CD4-positive, alpha-beta T cell (primary cell): ENCODE measurements around the gene FKTN. TPM values are rescaled to one million over a fixed set of nuclear protein-coding genes. Genes with fewer than 3 reads are reported as not detected.
"Not testable (repeated sequence)": the region's sequence is repeated elsewhere in the genome, so short reads cannot be mapped to it uniquely, and the experiment has no call there.

Experiments used
- ATAC-seq: fragments of 200-7000 bp; cut with Tn5 transposase; one replicate; pipeline ENCODE4 v1.10.0; 2022; ENCODE audit warnings: mild to moderate bottlenecking; ENCODE audit not compliant: poor library complexity
- CTCF ChIA-PET: fragments of 350-600 bp; sonication (Branson Sonifier 250); formaldehyde crosslinking; loops from one replicate; lab custom pipeline; 2021; ENCODE audit warnings: antibody characterized with exemption, inconsistent platforms; lab: Charles Lee
- POLR2A ChIA-PET: fragments of 350-600 bp; sonication (Branson Sonifier 250); formaldehyde crosslinking; loops from one replicate; lab custom pipeline; 2021; ENCODE audit warnings: antibody characterized with exemption, inconsistent platforms; lab: Charles Lee
- DNase-seq, 14 experiments: peaks; one replicate each; pipeline ENCODE4 v3.0.0-alpha.2; 2013 to 2020; ENCODE audit warnings: mixed read lengths in 2 of 14
- H3K27ac ChIP-seq, 2 donors: one replicate each; pipeline versions ENCODE4 v1.5.1 to v1.7.0; 2013; ENCODE audit warnings: low read length in 2 of 2, low read depth in 1 of 2, mild to moderate bottlenecking in 1 of 2
- H3K27me3 ChIP-seq, 2 experiments: 1 replicate in 1 of 2; 2 replicates in 1 of 2; pipeline versions ENCODE4 v1.6.1 to v1.7.0; 2013; ENCODE audit warnings: low read length in 2 of 2, control low read depth in 1 of 2, mild to moderate bottlenecking in 1 of 2, moderate library complexity in 1 of 2; ENCODE audit not compliant: insufficient read depth in 2 of 2, control insufficient read depth in 1 of 2
- H3K36me3 ChIP-seq: one replicate; pipeline ENCODE4 v1.6.1; 2013; ENCODE audit warnings: low read length, control low read depth; ENCODE audit not compliant: insufficient read depth
- H3K4me1 ChIP-seq: one replicate; pipeline ENCODE4 v1.6.1; 2013; ENCODE audit warnings: low read length, control low read depth; ENCODE audit not compliant: insufficient read depth
- H3K4me3 ChIP-seq: one replicate; pipeline ENCODE4 v1.5.1; 2013; ENCODE audit warnings: mild to moderate bottlenecking, low read length, moderate library complexity
- H3K9me3 ChIP-seq, 2 experiments: 1 replicate in 1 of 2; 2 replicates in 1 of 2; pipeline versions ENCODE4 v1.6.1 to v1.7.0; 2013; ENCODE audit warnings: low read length in 2 of 2, mild to moderate bottlenecking in 2 of 2, control low read depth in 1 of 2, moderate library complexity in 1 of 2; ENCODE audit not compliant: control insufficient read depth in 1 of 2, insufficient read depth in 1 of 2
- H3K27ac Mint-ChIP-seq: one replicate; pipeline ENCODE4 v1.8.0; 2020; ENCODE audit warnings: mixed read lengths
- H3K27me3 Mint-ChIP-seq: one replicate; pipeline ENCODE4 v1.8.0; 2021; ENCODE audit warnings: mixed read lengths
- H3K36me3 Mint-ChIP-seq: one replicate; pipeline ENCODE4 v1.8.0; 2021; ENCODE audit warnings: low read depth, mixed read lengths
- H3K4me1 Mint-ChIP-seq: one replicate; pipeline ENCODE4 v1.8.0; 2021; ENCODE audit warnings: low read depth, mixed read lengths
- H3K4me3 Mint-ChIP-seq: one replicate; pipeline ENCODE4 v1.8.0; 2020; ENCODE audit warnings: mild to moderate bottlenecking, mixed read lengths
- H3K9me3 Mint-ChIP-seq: one replicate; pipeline ENCODE4 v1.8.0; 2020; ENCODE audit warnings: mixed read lengths
- CTCF ChIP-seq: fragments of 200-600 bp; IDR thresholded peaks from one replicate; pipeline ENCODE4 v1.8.0; 2022; ENCODE audit warnings: antibody characterized with exemption, mild to moderate bottlenecking
- intact Hi-C, 2 experiments: fragments of 100-400 bp; cut with DNase I in 1 of 2; cut with micrococcal nuclease in 1 of 2; formaldehyde crosslinking; loops; one replicate each; pipeline versions ENCODE4 v1.15.1 to v1.9.0; 2023 to 2025; cut with DNase I, micrococcal nuclease
- total RNA-seq, 174 experiments: library from RNA in 2 of 174; stranded (reverse) in 2 of 174; gene quantifications; one replicate each; pipeline ENCODE4 v1.2.3 and lab custom pipeline; 2021 to 2026

The FKTN gene
- total RNA-seq, 2 experiments from 2014 or later, result 5.7 to 5.8 TPM

- H3K36me3 Mint-ChIP-seq, result no peaks in the 10 kb centered on the region
- ChIA-PET CTCF (no interaction called here), POLR2A (no interaction called here)
- Histone ChIP-seq H3K4me3 (no peak overlapping the region), H3K27ac (no peak overlapping the region), H3K9me3 (no peaks in the 10 kb centered on the region), H3K36me3 (no peaks in the 10 kb centered on the region), H3K4me1 (no peaks in the 10 kb centered on the region), H3K27me3 (no peaks in the 10 kb centered on the region)
- H3K9me3 Mint-ChIP-seq, result no peaks in the 10 kb centered on the region
- H3K27ac Mint-ChIP-seq, result no peak overlapping the region
- no peaks in the 10 kb centered on the region for H3K4me1 Mint-ChIP-seq
- no peaks in the 10 kb centered on the region for H3K27me3 Mint-ChIP-seq
- no peak for DNase-seq
- ATAC-seq, result no peak
- TF ChIP-seq CTCF, result no peak
- H3K4me3 Mint-ChIP-seq, result no peak overlapping the region
- intact Hi-C loops, result no loop called here
Measured at GRCh38 chr9:105541838-105542237, 16.1 kb upstream of the FKTN start.

- H3K27me3 ChIP-seq, result no peaks in the 10 kb centered on the region
- peaks cover 9% of the 10 kb centered on the region for H3K4me1 ChIP-seq
- ChIA-PET POLR2A (no interaction called here), CTCF (no interaction called here)
- H3K27ac Mint-ChIP-seq, result no peak overlapping the region
- no peak overlapping the region for H3K4me3 Mint-ChIP-seq
- H3K4me3 ChIP-seq, result no peak overlapping the region
- DNase-seq, result no peak
- no peaks in the 10 kb centered on the region for H3K27me3 Mint-ChIP-seq
- no peaks in the 10 kb centered on the region for H3K36me3 ChIP-seq
- no peak overlapping the region for H3K27ac ChIP-seq
- no peaks in the 10 kb centered on the region for H3K9me3 Mint-ChIP-seq
- intact Hi-C loops, result loop anchor here (10.0 kb wide), 2 partner anchors 61 to 1459 kb away; partner anchors contain the start of gene SMC2 (in 2 of the 2)
- H3K4me1 Mint-ChIP-seq, result peaks cover 17% of the 10 kb centered on the region
- no peaks in the 10 kb centered on the region for H3K9me3 ChIP-seq
- no peak for ATAC-seq
- no peak for TF ChIP-seq CTCF
- peaks cover 15% of the 10 kb centered on the region for H3K36me3 Mint-ChIP-seq
Measured at GRCh38 chr9:105554042-105554441, 3.9 kb upstream of the FKTN start.

GRCh38 chr9:105572455-105572854 is 14.5 kb downstream of the FKTN start:
- no peak overlapping the region for H3K27ac ChIP-seq
- Mint-ChIP-seq H3K4me1 (no peaks in the 10 kb centered on the region), H3K27me3 (no peaks in the 10 kb centered on the region), H3K27ac (no peak overlapping the region), H3K36me3 (peaks cover 55% of the 10 kb centered on the region), H3K9me3 (peaks cover 6% of the 10 kb centered on the region), H3K4me3 (no peak overlapping the region)
- no peak overlapping the region for H3K4me3 ChIP-seq
- TF ChIP-seq CTCF, result no peak
- no peaks in the 10 kb centered on the region for H3K27me3 ChIP-seq
- H3K36me3 ChIP-seq, result peaks cover 9% of the 10 kb centered on the region
- ATAC-seq (no peak), DNase-seq (no peak)
- intact Hi-C loops, result no loop called here
- H3K9me3 ChIP-seq, result peaks cover 0 to 5% of the 10 kb centered on the region in 2 experiments
- H3K4me1 ChIP-seq, result no peaks in the 10 kb centered on the region
- ChIA-PET POLR2A (no interaction called here), CTCF (no interaction called here)

GRCh38 chr9:105579952-105580351 is 22.0 kb downstream of the FKTN start:
- intact Hi-C loops, CTCF ChIA-PET, H3K9me3 Mint-ChIP-seq, DNase-seq, H3K27ac Mint-ChIP-seq, H3K4me1 Mint-ChIP-seq, H3K4me3 Mint-ChIP-seq, H3K4me3 ChIP-seq, H3K27me3 ChIP-seq, ATAC-seq, H3K27ac ChIP-seq, H3K27me3 Mint-ChIP-seq, H3K36me3 ChIP-seq, H3K4me1 ChIP-seq, H3K9me3 ChIP-seq, POLR2A ChIA-PET: not testable (repeated sequence)
- H3K36me3 Mint-ChIP-seq, result peaks cover 44% of the 10 kb centered on the region

GRCh38 chr9:105581550-105581949 is 23.6 kb downstream of the FKTN start:
- DNase-seq, H3K9me3 ChIP-seq, ATAC-seq, H3K4me3 ChIP-seq, H3K4me3 Mint-ChIP-seq, H3K4me1 Mint-ChIP-seq, H3K27ac Mint-ChIP-seq, H3K36me3 ChIP-seq, H3K27me3 Mint-ChIP-seq, POLR2A ChIA-PET, H3K27me3 ChIP-seq, H3K27ac ChIP-seq, H3K4me1 ChIP-seq, CTCF ChIA-PET, intact Hi-C loops, H3K9me3 Mint-ChIP-seq: not testable (repeated sequence)
- H3K36me3 Mint-ChIP-seq, result peaks cover 31% of the 10 kb centered on the region
